Fibroblast of lung (primary cell): ENCODE measurements around the gene RPS25. TPM values are rescaled to one million over a fixed set of nuclear protein-coding genes. Genes with fewer than 3 reads are reported as not detected.

ENCODE experiments used
- DNase-seq, 2 donors: peaks; one replicate each; pipeline versions ENCODE4 v3.0.0 to v3.0.0-alpha.2; 2010; ENCODE audit warnings: low read depth in 2 of 2
- H2AFZ ChIP-seq: 2 replicates; pipeline ENCODE4 v1.5.1; 2012; ENCODE audit warnings: low read length, control low read depth, inconsistent platforms
- H3K27ac ChIP-seq: 2 replicates; pipeline ENCODE4 v1.5.1; 2011; ENCODE audit warnings: low read length, control low read depth; ENCODE audit not compliant: insufficient read depth
- H3K27me3 ChIP-seq: 2 replicates; pipeline ENCODE4 v1.5.1; 2011; ENCODE audit warnings: mild to moderate bottlenecking, low read length; ENCODE audit not compliant: control insufficient read depth, insufficient read depth
- H3K36me3 ChIP-seq: 2 replicates; pipeline ENCODE4 v1.5.1; 2011; ENCODE audit warnings: low read length; ENCODE audit not compliant: control insufficient read depth, insufficient read depth
- H3K4me1 ChIP-seq: 2 replicates; pipeline ENCODE4 v1.5.1; 2011; ENCODE audit warnings: low read length; ENCODE audit not compliant: control insufficient read depth, insufficient read depth; ENCODE audit errors: extremely low read depth
- H3K4me2 ChIP-seq: 2 replicates; pipeline ENCODE4 v1.5.1; 2011; ENCODE audit warnings: low read length, control low read depth; ENCODE audit not compliant: insufficient read depth; ENCODE audit errors: extremely low read depth
- H3K4me3 ChIP-seq, 4 experiments: fragments of 200-600 bp in 1 of 4; sonication (generic) in 1 of 4; replicated peaks in 1 of 4; 2 replicates each; pipeline ENCODE4 v1.5.1; 2011 to 2016; ENCODE audit warnings: low read length in 4 of 4, low read depth in 3 of 4, mild to moderate bottlenecking in 3 of 4, control low read depth in 2 of 4, inconsistent platforms in 1 of 4, mixed read lengths in 1 of 4; ENCODE audit not compliant: insufficient read depth in 1 of 4; ENCODE audit errors: control extremely low read depth in 1 of 4
- H3K79me2 ChIP-seq: 2 replicates; pipeline ENCODE4 v1.5.1; 2012; ENCODE audit warnings: mild to moderate bottlenecking, low read length, inconsistent platforms; ENCODE audit not compliant: control insufficient read depth, insufficient read depth
- H3K9ac ChIP-seq: 2 replicates; pipeline ENCODE4 v1.5.1; 2011; ENCODE audit warnings: mild to moderate bottlenecking, low read length, control low read depth; ENCODE audit not compliant: insufficient read depth
- H3K9me3 ChIP-seq: 2 replicates; pipeline ENCODE4 v1.5.1; 2012; ENCODE audit warnings: low read depth, low read length; ENCODE audit not compliant: control insufficient read depth, insufficient read depth
- H4K20me1 ChIP-seq: 2 replicates; pipeline ENCODE4 v1.5.1; 2011; ENCODE audit warnings: low read length; ENCODE audit not compliant: control insufficient read depth, insufficient read depth; ENCODE audit errors: extremely low read depth
- EZH2 ChIP-seq: IDR thresholded peaks from 2 replicates; pipeline ENCODE4 v1.5.1; 2012; ENCODE audit warnings: low read length, control low read depth, mild to moderate bottlenecking; ENCODE audit errors: missing control alignments
- polyA plus RNA-seq, 2 donors: library from polyadenylated mRNA; depleted of rRNA in 1 of 2; stranded (reverse) in 1 of 2; unstranded in 1 of 2; fragments of >200 nt; gene quantifications; 2 replicates each; pipeline ENCODE4 v1.2.1, GENCODE V29; 2011 to 2012; ENCODE audit warnings: missing spikeins in 1 of 2
- total RNA-seq: library from RNA; depleted of rRNA; stranded (reverse); fragments of >200 nt; gene quantifications from 2 replicates; pipeline ENCODE4 v1.2.1, GENCODE V29; 2014
- TF ChIP-seq, protein P1 (sequence below), 2 donors: IDR thresholded peaks in 1 of 2; conservative IDR thresholded peaks in 1 of 2; 1 replicate in 1 of 2; 2 replicates in 1 of 2; pipeline ENCODE4 v1.5.1; 2011 to 2012; ENCODE audit warnings: low read length in 2 of 2, control low read depth in 1 of 2, inconsistent platforms in 1 of 2, low read depth in 1 of 2, mild to moderate bottlenecking in 1 of 2

The RPS25 gene
- total and polyA plus RNA-seq, 2 donors (not counting 1 experiment from before 2014, with no cell fraction given), result 525 to 2,775 TPM

- H3K9ac ChIP-seq, result no peak overlapping the region
- TF ChIP-seq, protein P1, sequence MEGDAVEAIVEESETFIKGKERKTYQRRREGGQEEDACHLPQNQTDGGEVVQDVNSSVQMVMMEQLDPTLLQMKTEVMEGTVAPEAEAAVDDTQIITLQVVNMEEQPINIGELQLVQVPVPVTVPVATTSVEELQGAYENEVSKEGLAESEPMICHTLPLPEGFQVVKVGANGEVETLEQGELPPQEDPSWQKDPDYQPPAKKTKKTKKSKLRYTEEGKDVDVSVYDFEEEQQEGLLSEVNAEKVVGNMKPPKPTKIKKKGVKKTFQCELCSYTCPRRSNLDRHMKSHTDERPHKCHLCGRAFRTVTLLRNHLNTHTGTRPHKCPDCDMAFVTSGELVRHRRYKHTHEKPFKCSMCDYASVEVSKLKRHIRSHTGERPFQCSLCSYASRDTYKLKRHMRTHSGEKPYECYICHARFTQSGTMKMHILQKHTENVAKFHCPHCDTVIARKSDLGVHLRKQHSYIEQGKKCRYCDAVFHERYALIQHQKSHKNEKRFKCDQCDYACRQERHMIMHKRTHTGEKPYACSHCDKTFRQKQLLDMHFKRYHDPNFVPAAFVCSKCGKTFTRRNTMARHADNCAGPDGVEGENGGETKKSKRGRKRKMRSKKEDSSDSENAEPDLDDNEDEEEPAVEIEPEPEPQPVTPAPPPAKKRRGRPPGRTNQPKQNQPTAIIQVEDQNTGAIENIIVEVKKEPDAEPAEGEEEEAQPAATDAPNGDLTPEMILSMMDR (conservative IDR thresholded peaks at IDR 0.05 in 1 of 2, IDR thresholded peaks at IDR 0.05 in 1 of 2; ENCODE audit: low read depth in 1 of 2, low read length in 2 of 2), result no peak
- TF ChIP-seq EZH2, result no peak
- no peaks in the 10 kb centered on the region for H3K27me3 ChIP-seq
- DNase-seq, result no peak
- H3K27ac ChIP-seq, result no peak overlapping the region
- no peaks in the 10 kb centered on the region for H4K20me1 ChIP-seq
- no peak overlapping the region for H3K4me3 ChIP-seq
- no peak overlapping the region for H2AFZ ChIP-seq
- H3K79me2 ChIP-seq, result peaks cover 21% of the 10 kb centered on the region
- H3K36me3 ChIP-seq, result peaks cover 32% of the 10 kb centered on the region
- no peaks in the 10 kb centered on the region for H3K4me1 ChIP-seq
- no peak overlapping the region for H3K4me2 ChIP-seq
- H3K9me3 ChIP-seq, result no peaks in the 10 kb centered on the region
Measured at GRCh38 chr11:119054418-119054817, 36.3 kb upstream of the RPS25 start.

DNA sequence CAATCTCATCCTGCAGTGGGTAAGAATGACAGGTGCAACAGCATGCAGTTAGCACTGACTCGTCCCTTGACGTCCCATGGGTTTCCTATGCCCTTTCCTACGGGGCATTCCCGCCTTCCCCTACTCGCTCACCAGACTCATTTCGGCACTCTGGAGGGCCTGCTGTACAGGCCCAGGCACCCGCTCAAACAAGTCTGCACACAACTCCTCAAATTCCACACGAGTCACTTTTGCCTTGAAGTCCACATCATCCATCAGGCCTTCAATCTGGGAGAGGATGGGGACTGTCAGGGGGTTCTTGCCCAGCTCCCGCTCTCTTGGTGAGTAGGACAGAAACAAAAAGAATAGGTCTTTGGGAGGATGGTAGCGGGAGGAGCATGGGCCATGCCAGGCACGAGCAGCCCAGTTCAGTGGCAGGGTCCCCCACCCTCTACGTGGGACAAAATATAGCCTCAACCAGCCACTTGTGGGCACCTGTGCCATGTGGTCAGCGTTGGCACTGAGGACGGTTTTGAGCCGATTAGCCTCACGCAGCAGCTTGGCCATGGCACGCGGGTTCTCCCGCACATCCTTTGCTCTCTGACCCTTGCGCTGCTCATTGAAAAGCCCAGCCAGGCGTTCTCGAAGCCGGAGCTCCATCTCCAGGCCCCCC is 34.1 kb upstream of the RPS25 start:
- H3K9ac ChIP-seq, result no peak overlapping the region
- H3K9me3 ChIP-seq, result no peaks in the 10 kb centered on the region
- no peak overlapping the region for H2AFZ ChIP-seq
- H3K36me3 ChIP-seq, result peaks cover 44% of the 10 kb centered on the region
- H3K27me3 ChIP-seq, result no peaks in the 10 kb centered on the region
- no peaks in the 10 kb centered on the region for H3K4me1 ChIP-seq
- TF ChIP-seq, protein P1 (conservative IDR thresholded peaks at IDR 0.05 in 1 of 2, IDR thresholded peaks at IDR 0.05 in 1 of 2; ENCODE audit: low read depth in 1 of 2, low read length in 2 of 2), result no peak
- TF ChIP-seq EZH2, result no peak
- no peak overlapping the region for H3K4me2 ChIP-seq
- no peak overlapping the region for H3K27ac ChIP-seq
- peaks cover 19% of the 10 kb centered on the region for H3K79me2 ChIP-seq
- no peak for DNase-seq
- no peak overlapping the region for H3K4me3 ChIP-seq
- H4K20me1 ChIP-seq, result no peaks in the 10 kb centered on the region

- Histone ChIP-seq H4K20me1 (no peaks in the 10 kb centered on the region), H3K9me3 (no peaks in the 10 kb centered on the region)
- no peak for DNase-seq
Measured at GRCh38 chr11:119051440-119052162, 33.5 kb upstream of the RPS25 start.

More at GRCh38 chr11:119051440-119052162, 33.5 kb upstream of the RPS25 start:
- Histone ChIP-seq H3K36me3 (peaks cover 44% of the 10 kb centered on the region), H3K9ac (no peak overlapping the region), H3K27ac (no peak overlapping the region), H3K4me3 (no peak overlapping the region), H3K4me1 (no peaks in the 10 kb centered on the region), H2AFZ (no peak overlapping the region), H3K27me3 (no peaks in the 10 kb centered on the region), H3K79me2 (peaks cover 19% of the 10 kb centered on the region), H3K4me2 (no peak overlapping the region)
- TF ChIP-seq, protein P1 (conservative IDR thresholded peaks at IDR 0.05 in 1 of 2, IDR thresholded peaks at IDR 0.05 in 1 of 2; ENCODE audit: low read depth in 1 of 2, low read length in 2 of 2), result no peak
- no peak for TF ChIP-seq EZH2
